Activated gamma-delta T cell (primary cell): ENCODE data around the gene HES3.

Source experiments
- DNase-seq: peaks from one replicate; lab custom pipeline; 2025; lab: John Stamatoyannopoulos, UW

Gene HES3

GRCh38 chr1:6262555-6263420 lies 18.8 kb downstream of the HES3 start:
- DNase-seq = no peak

DNA sequence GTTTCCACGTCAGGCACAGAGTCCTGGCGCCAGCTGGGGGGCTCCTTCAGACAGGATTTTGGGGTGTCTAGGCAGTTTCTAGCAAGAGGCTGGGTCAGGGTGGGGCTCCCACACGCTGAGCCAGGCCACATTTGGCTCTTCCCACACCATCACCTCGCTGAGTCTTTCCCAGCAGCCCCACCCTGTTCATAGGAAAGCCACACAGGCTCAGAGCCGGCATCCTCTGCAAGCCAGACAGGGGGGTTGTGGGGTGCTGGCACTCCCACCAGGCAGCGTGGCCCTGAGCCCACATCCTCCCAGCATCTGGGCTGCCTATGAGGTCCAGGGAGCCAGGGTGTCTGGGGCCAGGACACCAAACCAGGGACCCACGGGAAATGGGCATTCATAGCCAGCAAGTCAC lies 19.7 kb downstream of the HES3 start:
- no peak for DNase-seq

DNA sequence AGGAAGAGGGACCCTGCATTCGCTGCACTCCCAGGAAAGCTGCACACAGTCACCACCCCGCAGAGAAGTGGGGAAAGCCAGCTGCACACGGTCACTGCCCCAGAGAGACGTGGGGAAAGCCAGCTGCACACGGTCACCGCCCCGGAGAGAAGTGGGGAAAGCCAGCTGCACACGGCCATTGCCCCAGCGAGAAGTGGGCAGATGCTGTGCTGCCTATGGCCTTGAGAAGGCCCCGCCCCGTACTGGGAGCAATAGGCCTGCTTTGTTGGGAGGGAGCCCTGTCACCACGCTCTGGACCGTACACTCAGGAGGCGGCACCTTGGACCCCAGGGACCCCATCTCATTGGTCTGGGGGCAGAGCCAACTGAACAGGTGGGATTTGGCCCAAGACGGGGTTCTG lies 21.2 kb downstream of the HES3 start:
- no peak for DNase-seq

GRCh38 chr1:6266641-6267040 lies 22.7 kb downstream of the HES3 start:
- DNase-seq = no peak

GRCh38 chr1:6267686-6268322 lies 23.8 kb downstream of the HES3 start:
- no peak for DNase-seq

DNA sequence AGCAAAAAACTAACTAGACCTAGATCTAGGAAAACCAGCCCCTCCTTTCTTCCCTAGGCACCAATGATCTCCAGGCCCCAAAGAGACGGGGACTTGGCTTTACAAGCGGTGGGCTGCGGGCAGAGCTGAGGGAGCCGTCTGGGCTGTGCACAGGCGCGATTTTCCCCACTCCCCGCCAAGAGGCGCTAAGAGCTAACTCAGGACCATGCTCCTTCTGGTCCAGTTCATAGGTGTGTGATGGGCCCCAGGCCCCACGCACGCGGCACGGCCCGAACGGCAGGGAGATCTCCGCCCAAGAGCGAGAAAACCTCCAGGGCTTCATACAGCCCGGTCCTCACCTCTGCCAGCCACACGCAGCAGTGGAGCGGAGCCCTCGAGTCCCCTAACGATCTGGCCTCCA lies 24.4 kb downstream of the HES3 start:
- no peak for DNase-seq

- no peak for DNase-seq
Measured at GRCh38 chr1:6269296-6269695, 25.3 kb downstream of the HES3 start.

GRCh38 chr1:6269720-6270400 lies 25.9 kb downstream of the HES3 start:
- no peak for DNase-seq

- no peak for DNase-seq
Measured at GRCh38 chr1:6270401-6270800, 26.4 kb downstream of the HES3 start.

DNA sequence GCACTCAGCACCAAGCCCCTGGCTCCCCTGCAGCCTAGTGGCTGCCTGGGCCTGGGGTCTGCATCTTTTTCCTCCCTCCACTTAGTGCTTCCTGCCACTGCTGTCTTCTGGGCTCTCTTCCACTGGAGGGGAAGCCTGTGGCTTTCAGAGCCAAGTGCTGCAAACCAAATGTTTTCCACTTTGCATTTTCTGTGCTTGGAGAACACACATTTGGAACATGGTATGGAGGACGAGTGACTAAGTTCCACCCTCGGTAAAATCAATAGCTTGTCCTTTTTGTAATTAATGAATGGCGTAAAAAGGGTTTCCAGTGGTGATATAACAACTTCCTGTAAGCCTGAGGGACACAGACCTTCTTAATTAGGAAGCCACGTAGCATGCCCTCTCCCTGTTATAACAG lies 27.0 kb downstream of the HES3 start:
- no peak for DNase-seq

- DNase-seq = no peak
Measured at GRCh38 chr1:6271554-6271953, 27.6 kb downstream of the HES3 start.

DNA sequence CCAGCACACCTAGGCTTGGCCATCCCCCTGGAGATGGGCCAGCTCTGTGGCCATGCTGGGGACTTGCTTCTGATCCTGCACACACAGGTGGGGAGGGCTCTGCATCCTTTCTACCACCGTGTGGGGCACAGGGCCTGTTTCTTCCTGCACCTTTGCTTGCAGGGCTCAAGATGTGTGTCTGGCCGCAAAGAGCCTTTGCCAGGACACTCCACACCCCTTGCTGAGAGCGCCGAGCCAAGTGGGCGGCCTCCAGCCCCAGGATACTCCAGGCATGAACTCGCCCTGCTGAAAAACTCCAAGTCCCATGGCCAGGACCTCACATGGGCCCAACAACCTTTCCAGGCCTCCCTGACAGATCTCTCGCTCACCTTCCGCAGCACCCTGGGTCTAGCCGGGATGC lies 28.5 kb downstream of the HES3 start:
- DNase-seq = no peak

GRCh38 chr1:6272868-6273267 lies 28.9 kb downstream of the HES3 start:
- DNase-seq = no peak

DNA sequence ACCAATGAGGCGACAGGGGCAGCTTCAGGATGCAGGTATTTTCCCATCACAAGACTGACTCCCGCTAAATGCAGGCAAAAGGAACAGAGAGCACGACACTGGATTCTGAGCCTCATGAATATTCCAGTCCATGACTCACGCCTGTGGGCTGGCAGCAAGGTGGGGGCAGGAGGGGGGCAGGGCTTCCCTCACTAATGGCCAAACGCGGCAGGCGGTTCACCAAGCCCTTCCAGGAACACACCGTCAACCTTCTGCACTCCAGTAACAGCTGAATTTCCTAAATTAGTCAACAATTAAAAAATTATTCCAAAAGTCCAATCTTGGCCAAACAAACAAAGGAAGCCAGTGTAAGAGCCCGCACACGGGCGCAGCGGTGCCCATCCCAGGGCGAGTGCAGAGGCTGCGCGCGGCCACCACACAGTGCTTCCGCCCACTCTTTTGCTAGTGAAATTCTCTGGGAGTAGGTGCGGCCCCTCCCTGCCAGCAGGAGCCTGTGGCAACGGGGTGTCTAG lies 29.5 kb downstream of the HES3 start:
- DNase-seq = no peak

- no peak for DNase-seq
Measured at GRCh38 chr1:6274102-6274501, 30.1 kb downstream of the HES3 start.

DNA sequence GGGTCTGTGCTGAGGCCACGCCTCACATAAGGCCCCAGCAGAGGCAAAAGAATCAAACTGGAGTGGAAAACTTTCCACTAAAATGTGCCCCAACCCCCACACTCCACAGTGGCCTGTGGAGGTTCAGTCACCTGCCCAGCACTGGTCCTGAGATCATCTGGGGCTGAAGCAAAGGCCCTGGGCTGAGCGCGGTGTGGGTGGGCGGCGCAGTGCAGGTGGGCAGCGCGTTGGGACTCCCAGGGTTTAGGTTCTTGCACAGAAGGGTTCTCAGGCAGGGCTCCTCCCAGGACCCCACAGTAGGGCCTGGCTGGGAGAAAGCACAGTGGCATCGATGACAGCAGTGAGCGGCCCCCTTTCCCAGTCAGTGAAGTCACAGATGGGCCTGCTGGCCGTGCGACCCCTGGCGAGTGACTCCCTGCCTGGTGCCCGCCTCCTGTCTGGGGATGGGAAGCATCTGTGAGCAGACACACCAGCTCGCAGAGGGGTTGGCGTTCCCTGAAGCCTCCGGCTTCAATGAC lies 30.7 kb downstream of the HES3 start:
- no peak for DNase-seq

- no peak for DNase-seq
Measured at GRCh38 chr1:6275826-6276782, 32.1 kb downstream of the HES3 start.

- no peak for DNase-seq
Measured at GRCh38 chr1:6276811-6277555, 33.0 kb downstream of the HES3 start.

- no peak for DNase-seq
Measured at GRCh38 chr1:6278263-6278662, 34.3 kb downstream of the HES3 start.

DNA sequence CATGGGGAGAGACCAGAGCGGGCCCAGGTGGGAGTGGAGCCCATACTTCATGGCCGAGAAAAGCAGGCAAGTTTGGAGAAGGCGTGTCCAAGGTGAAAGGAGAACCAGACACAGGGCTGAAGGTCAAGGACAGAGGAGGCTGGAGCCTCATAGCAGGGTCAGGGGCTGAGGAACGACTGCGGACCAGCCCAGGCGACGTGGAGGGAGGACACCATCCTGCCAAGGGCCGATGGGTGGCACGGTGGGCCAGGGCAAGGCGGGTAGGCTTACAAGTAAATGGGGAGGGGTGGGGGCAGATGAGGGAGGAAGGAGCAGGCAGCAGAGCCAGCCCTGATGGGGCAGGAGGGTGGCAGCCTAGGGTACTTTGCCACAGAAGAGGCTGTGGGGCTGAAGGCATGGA lies 35.1 kb downstream of the HES3 start:
- no peak for DNase-seq
